ENCODE data around the gene MRAP. TPM values are rescaled to one million over a fixed set of nuclear protein-coding genes. Genes with fewer than 3 reads are reported as not detected.

The MRAP gene
- total and polyA plus RNA-seq, 5 donors, result 0.32 to 4.7 (median 3.2) TPM; not detected in 2

DNA sequence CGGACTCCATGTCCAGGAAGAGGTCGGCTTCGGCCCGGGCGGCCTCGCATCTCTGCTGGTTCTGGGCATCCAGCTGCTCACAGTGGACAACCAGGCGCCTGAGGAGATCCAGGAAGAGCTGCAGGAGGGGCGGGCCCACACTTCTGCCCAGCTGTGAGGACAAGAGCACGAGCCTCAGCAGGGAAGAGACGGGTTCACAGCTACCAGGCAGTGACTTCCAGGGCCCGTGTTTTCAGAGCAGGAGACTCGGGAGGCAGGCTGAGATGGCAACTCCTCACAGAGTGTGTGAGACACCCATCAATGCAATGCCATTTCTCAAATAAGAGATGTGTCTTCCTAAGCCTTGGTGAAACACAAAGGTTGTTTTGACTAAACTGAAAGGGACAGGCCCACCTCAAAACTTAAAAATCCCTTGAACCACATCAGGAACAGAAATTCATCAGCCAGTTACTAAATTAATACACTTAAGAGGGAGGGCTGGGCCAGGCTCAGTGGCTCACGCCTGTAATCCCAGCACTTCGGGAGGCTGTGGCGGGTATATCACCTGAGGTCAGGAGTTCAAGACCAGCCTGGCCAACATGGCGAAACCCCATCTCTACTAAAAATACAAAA lies 50.8 kb downstream of the MRAP start:
- H3K4me3 ChIP-seq (ENCODE audit: low read length), result no peak overlapping the region
- WGBS, result 87% methylated on average over 16 of the region's 16 CpGs
- peaks cover 2% of the 10 kb centered on the region for H3K9me3 ChIP-seq (ENCODE audit: control insufficient read depth, low read length)
- ATAC-seq, result no peak
- no peak overlapping the region for H3K27ac ChIP-seq (ENCODE audit: low read length)
- H3K27me3 ChIP-seq (ENCODE audit: control insufficient read depth, insufficient read depth), result no peaks in the 10 kb centered on the region
- intact Hi-C loops (cut with DNase I), result no loop called here
- no peak for DNase-seq
- no peaks in the 10 kb centered on the region for H3K4me1 ChIP-seq (ENCODE audit: control insufficient read depth, insufficient read depth, low read length)

DNA sequence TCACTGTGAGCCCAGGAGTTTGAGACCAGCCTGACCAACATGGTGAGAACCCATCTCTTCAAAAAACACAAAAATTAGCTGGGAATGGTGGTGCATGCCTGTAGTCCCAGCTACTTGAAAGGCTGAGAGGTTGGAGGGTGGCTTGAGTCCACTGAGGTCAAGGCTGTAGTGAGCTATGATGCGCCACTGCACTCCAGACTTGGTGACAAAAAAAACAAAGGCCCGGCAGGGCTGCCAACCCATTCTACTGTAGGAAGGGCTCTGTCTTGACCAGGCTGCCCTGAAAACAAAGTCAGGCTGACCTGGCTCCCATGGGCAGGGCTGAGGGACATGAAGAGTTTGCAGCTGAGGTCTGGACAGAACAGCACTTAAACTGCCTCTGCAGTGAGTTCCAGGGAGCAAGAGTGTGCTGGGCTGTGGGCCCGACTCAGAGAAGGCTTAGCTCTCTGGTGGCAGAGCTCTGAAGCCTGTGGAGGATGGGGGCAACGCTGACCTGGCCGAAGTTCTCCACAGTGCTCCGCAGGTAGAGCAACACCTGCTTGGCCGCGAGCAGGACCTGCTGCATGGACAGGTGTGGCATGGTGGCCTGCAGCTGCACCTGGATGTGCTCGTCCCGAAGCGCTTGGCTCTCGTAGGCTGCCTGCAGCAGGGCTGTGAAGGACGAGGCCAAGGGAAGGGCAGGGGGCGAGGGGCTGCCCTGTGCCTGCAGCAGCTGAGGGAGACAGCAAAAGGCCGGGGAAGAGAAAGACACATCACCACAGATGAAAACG lies 51.7 kb downstream of the MRAP start:
- peak in 1 of 3 donors; percentile 40 for DNase-seq
- Histone ChIP-seq H3K27me3 (ENCODE audit: control insufficient read depth, insufficient read depth) (no peaks in the 10 kb centered on the region), H3K27ac (ENCODE audit: low read length) (no peak overlapping the region), H3K4me1 (ENCODE audit: control insufficient read depth, insufficient read depth, low read length) (no peaks in the 10 kb centered on the region), H3K4me3 (ENCODE audit: low read length) (no peak overlapping the region), H3K9me3 (ENCODE audit: control insufficient read depth, low read length) (no peaks in the 10 kb centered on the region)
- intact Hi-C loops (cut with DNase I), result no loop called here
- WGBS, result 92% methylated on average over 16 of the region's 16 CpGs
- ATAC-seq, result no peak

DNA sequence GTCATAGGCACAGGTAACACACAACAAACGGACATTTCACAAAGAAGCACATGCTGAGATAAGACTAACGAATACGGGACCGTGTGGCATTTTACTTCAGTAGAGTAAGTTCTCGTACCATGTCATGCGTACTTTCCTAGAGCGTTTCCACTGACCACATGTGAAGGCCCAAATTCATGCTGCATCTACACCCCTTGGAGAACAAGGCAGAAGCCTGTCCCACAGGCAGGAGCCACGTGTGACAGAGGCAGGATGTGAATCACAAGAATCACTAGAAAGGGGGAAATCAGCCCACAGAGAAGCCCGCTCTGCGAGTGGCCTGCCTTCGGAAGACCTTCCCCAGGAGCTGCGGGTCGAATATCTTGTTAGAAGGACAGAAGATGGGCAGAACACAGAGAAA lies 52.3 kb downstream of the MRAP start:
- DNase-seq (no peak), ATAC-seq (no peak)
- Histone ChIP-seq H3K4me3 (ENCODE audit: low read length) (no peak overlapping the region), H3K9me3 (ENCODE audit: control insufficient read depth, low read length) (no peaks in the 10 kb centered on the region), H3K27me3 (ENCODE audit: control insufficient read depth, insufficient read depth) (no peaks in the 10 kb centered on the region), H3K27ac (ENCODE audit: low read length) (no peak overlapping the region), H3K4me1 (ENCODE audit: control insufficient read depth, insufficient read depth, low read length) (no peaks in the 10 kb centered on the region)
- intact Hi-C loops (cut with DNase I), result no loop called here
- 82% methylated on average over 13 of the region's 13 CpGs for WGBS

DNA sequence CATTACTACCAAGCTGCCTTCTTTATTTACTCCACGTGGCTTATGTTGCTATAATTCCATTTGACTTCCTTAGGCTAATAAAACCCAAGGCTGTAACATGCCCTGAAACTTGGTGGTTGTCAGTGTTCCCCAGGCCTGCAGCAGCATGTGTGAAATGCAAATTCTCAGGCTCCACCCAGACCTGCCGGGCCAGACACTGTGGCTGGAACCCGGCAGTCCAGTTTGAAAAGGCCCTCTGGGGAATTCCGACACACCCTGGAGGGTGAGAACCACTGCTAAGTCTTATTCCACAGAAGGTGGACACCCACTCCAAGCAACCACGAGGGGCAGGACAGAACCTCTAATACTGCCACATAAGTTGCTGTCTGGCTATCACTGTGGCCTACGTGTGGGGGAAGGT lies 52.8 kb downstream of the MRAP start:
- H3K4me3 ChIP-seq (ENCODE audit: low read length), result no peak overlapping the region
- intact Hi-C loops (cut with DNase I), result no loop called here
- H3K9me3 ChIP-seq (ENCODE audit: control insufficient read depth, low read length), result no peaks in the 10 kb centered on the region
- ATAC-seq (no peak), DNase-seq (no peak)
- no peak overlapping the region for H3K27ac ChIP-seq (ENCODE audit: low read length)
- H3K4me1 ChIP-seq (ENCODE audit: control insufficient read depth, insufficient read depth, low read length), result no peaks in the 10 kb centered on the region
- H3K27me3 ChIP-seq (ENCODE audit: control insufficient read depth, insufficient read depth), result no peaks in the 10 kb centered on the region
- WGBS, result 80% methylated on average over 6 of the region's 6 CpGs

DNA sequence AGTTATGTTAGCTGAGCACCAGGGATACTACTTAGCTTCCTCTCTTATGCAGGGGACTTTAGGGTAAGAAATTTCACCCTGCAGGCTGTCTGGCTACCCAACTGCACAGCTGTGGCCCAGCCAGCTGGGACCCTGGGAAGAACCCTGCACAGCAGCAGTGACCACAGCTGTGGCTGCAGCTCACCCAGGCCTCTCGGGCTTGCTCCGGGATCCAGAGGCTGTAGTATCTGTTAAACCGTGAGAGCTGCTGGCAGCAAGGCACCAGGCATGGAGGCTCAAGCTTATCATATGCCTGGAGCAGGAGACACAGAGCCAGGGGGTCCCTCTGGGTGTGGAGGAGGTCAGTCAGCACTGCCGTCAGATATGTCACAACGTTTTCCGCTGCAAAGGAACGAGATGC lies 53.9 kb downstream of the MRAP start:
- Histone ChIP-seq H3K27me3 (ENCODE audit: control insufficient read depth, insufficient read depth) (no peaks in the 10 kb centered on the region), H3K9me3 (ENCODE audit: control insufficient read depth, low read length) (no peaks in the 10 kb centered on the region), H3K4me1 (ENCODE audit: control insufficient read depth, insufficient read depth, low read length) (peaks cover 2% of the 10 kb centered on the region), H3K4me3 (ENCODE audit: low read length) (no peak overlapping the region), H3K27ac (ENCODE audit: low read length) (no peak overlapping the region)
- intact Hi-C loops (cut with DNase I), result no loop called here
- DNase-seq (no peak), ATAC-seq (peak in 1 of 2 donors; percentile 12)
- WGBS, result 66% methylated on average over 7 of the region's 7 CpGs

DNA sequence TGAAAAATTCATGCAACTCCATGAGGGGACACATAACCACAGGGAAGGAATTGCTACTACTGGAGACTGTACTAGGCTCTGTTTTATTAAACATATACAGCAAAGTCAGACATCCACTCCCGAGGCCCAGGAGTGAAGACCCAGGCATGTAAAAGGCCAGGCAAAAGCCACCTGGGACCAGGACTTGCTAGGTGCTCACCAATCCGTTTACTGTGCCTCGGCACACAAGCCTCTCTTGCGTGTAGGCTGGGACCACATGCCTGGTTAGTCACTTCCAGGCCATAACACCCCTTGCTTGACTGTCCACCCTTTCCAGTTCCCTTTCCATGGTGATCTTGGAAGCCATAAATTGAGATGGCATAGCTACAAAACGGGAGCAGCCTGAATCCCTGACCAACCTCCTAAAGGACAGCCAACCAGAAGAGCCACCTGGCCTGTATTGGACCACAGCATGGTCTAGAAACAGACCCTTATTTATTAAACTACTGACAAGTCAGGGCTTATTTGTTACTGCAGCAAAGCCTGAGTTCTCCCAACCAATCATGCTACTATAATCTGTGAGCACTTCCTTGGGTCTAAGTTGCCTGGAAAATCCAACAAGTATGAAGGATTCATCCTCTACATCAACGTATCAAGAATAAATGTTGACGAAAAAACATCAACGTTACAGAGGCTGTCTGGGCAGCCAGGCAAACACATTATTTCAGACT lies 54.5 kb downstream of the MRAP start:
- Histone ChIP-seq H3K9me3 (ENCODE audit: control insufficient read depth, low read length) (no peaks in the 10 kb centered on the region), H3K27ac (ENCODE audit: low read length) (no peak overlapping the region), H3K4me1 (ENCODE audit: control insufficient read depth, insufficient read depth, low read length) (peaks cover 2% of the 10 kb centered on the region), H3K27me3 (ENCODE audit: control insufficient read depth, insufficient read depth) (no peaks in the 10 kb centered on the region), H3K4me3 (ENCODE audit: low read length) (no peak overlapping the region)
- intact Hi-C loops (cut with DNase I), result no loop called here
- DNase-seq, result no peak
- ATAC-seq, result no peak
- WGBS, result 95% methylated on average over 8 of the region's 8 CpGs

DNA sequence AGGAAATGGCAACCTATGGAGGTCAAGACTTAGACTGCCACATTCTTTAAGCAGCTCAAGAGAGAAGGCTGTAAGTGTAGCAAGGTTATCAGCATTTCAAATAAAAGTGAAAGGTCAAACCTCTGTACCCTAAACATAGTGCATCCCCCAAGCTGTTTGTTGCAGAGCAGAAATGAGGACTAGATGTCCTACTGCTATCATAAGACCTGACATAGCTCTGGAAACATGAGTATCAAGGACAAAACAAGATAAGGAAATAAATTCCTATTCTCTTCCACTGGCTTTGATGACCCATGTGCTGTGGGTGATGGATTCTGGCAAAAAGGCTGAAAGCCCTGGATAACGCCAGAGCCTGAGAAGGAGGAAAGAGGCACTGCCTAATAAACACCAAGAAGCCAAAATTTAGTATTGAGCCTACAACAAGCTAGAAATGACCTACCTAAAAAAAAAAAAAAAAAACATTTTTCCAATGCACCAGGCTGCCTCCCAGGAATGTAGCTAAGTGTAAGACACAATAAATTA lies 58.3 kb downstream of the MRAP start:
- no peak for DNase-seq
- Histone ChIP-seq H3K4me1 (ENCODE audit: control insufficient read depth, insufficient read depth, low read length) (peaks cover 2% of the 10 kb centered on the region), H3K27me3 (ENCODE audit: control insufficient read depth, insufficient read depth) (no peaks in the 10 kb centered on the region), H3K4me3 (ENCODE audit: low read length) (no peak overlapping the region), H3K9me3 (ENCODE audit: control insufficient read depth, low read length) (no peaks in the 10 kb centered on the region), H3K27ac (ENCODE audit: low read length) (peak overlapping the region; percentile 79)
- ATAC-seq, result peak; percentile 20 to 70
- WGBS, result 65% methylated on average over 1 of the region's 1 CpG
- intact Hi-C loops (cut with DNase I), result no loop called here

DNA sequence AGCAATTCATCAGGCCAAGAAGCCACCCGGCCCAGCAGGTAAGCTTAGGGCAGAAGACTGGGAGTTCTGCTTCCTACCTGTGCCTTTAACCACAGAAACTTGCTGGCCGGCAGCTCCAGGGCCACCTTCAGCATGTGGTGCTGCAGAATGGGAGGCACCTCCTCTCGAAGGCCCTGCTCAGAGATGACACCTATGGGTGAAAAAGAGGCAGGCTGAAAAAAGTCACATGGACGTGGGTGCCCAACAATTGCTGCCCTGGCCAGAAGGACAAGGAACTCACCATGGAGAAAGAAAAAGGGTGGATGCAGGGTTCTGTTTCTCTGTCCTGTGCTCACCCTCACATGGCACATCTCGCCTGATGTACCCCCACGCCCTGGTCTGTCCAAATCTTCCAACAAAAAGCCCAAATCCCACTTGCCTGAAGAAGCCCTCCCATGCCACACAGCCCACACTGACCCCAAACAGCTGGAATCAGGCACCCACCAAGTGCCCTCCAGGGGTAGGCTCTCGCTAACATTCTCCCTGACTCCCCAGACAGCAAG lies 61.1 kb downstream of the MRAP start:
- H3K9me3 ChIP-seq (ENCODE audit: control insufficient read depth, low read length), result no peaks in the 10 kb centered on the region
- H3K4me3 ChIP-seq (ENCODE audit: low read length), result no peak overlapping the region
- 74% methylated on average over 7 of the region's 7 CpGs for WGBS
- H3K27me3 ChIP-seq (ENCODE audit: control insufficient read depth, insufficient read depth), result no peaks in the 10 kb centered on the region
- peaks cover 3% of the 10 kb centered on the region for H3K4me1 ChIP-seq (ENCODE audit: control insufficient read depth, insufficient read depth, low read length)
- no peak overlapping the region for H3K27ac ChIP-seq (ENCODE audit: low read length)
- intact Hi-C loops (cut with DNase I), result no loop called here
- ATAC-seq (no peak), DNase-seq (no peak)

DNA sequence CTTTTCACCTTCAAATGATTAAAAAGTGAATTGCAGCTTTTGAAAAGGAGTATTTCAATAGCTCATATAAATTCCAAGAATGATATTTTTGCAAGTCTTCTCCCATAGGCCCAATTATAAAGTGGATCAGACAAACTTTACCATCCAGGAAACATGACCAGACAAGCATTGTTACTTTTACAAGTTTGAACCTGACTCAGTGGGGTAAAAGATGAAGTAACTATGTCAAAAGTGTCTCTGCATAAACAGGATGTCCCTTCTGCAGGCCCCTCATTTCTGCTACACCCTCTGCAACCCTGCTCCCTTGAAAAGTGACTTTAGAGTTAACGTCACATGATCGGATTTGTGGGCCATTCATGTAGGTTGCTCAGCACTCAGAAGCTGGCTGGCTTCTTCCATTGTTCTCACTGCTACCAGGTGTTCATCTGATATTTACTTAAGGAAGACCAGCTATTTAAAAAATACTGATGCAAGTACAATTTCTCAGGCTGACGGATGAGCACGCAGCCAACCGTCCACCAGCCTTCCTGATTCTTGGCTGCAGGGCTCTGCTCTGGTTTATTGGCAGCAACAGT lies 61.8 kb downstream of the MRAP start:
- Histone ChIP-seq H3K4me1 (ENCODE audit: control insufficient read depth, insufficient read depth, low read length) (peaks cover 5% of the 10 kb centered on the region), H3K4me3 (ENCODE audit: low read length) (no peak overlapping the region), H3K9me3 (ENCODE audit: control insufficient read depth, low read length) (no peaks in the 10 kb centered on the region), H3K27ac (ENCODE audit: low read length) (no peak overlapping the region), H3K27me3 (ENCODE audit: control insufficient read depth, insufficient read depth) (no peaks in the 10 kb centered on the region)
- DNase-seq, result no peak
- 81% methylated on average over 5 of the region's 5 CpGs for WGBS
- intact Hi-C loops (cut with DNase I), result no loop called here
- ATAC-seq, result no peak

All from right cardiac atrium (tissue), 5 donors.